HepG2 (cell line): ENCODE results near the gene APOA1. TPM values are rescaled to one million over a fixed set of nuclear protein-coding genes. Genes with fewer than 3 reads are reported as not detected.
A peak's percentile ranks its signal among the peaks of the same experiment; 100 is the strongest.

Source experiments
- ATAC-seq: fragments of 200-7000 bp; cut with Tn5 transposase; 3 replicates; pipeline ENCODE4 v1.9.1; 2020; ENCODE audit warnings: mild to moderate bottlenecking, moderate library complexity
- BruUV-seq: library from RNA; stranded (reverse); fragments of 400-500 nt; replicated peaks from 2 replicates; lab custom pipeline; 2021; lab: Mats Ljungman, UMichigan
- CTCF ChIA-PET: fragments of 300-600 bp; formaldehyde crosslinking; extraction: SDS; loops from one replicate; lab custom pipeline; 2021; ENCODE audit warnings: low total read pairs, inconsistent platforms, low intra/inter-chr PET ratio; lab: Yijun Ruan, JAX
- POLR2A ChIA-PET: fragments of 350-600 bp; sonication (Branson Sonifier 250); formaldehyde crosslinking; loops from one replicate; lab custom pipeline; 2020; ENCODE audit warnings: antibody characterized with exemption, inconsistent platforms; lab: Yijun Ruan, JAX
- DNase-seq: peaks from one replicate; pipeline ENCODE4 v3.0.0-alpha.2; 2015; ENCODE audit warnings: low spot score
- FAIRE-seq: peaks from 3 replicates; lab custom pipeline; 2011; peaks lifted over from hg19 to GRCh38; lab: Jason Lieb, UNC
- H2AFZ ChIP-seq: one replicate; pipeline ENCODE4 v1.6.1; 2011; ENCODE audit warnings: low read length, inconsistent platforms
- H3K27ac ChIP-seq: fragments of 300-600 bp; 3 replicates; pipeline ENCODE4 v1.8.0; 2011; ENCODE audit warnings: mixed run types, mild to moderate bottlenecking, mixed read lengths, low read length, inconsistent platforms; ENCODE audit not compliant: insufficient read depth; ENCODE audit errors: extremely low read length
- H3K27me3 ChIP-seq, 2 experiments: fragments of 200-600 bp in 1 of 2; 2 replicates in 1 of 2; 3 replicates in 1 of 2; pipeline versions ENCODE4 v1.6.0 to v1.8.0; 2011; ENCODE audit warnings: low read length in 2 of 2, mild to moderate bottlenecking in 2 of 2, moderate library complexity in 2 of 2, inconsistent platforms in 1 of 2; ENCODE audit not compliant: insufficient read depth in 2 of 2, control insufficient read depth in 1 of 2
- H3K36me3 ChIP-seq, 2 experiments: fragments of 200-600 bp in 1 of 2; replicated peaks in 1 of 2; 2 replicates in 1 of 2; 3 replicates in 1 of 2; pipeline versions ENCODE4 v1.5.1 to v1.8.0; 2011; ENCODE audit warnings: low read length in 2 of 2, inconsistent platforms in 1 of 2; ENCODE audit not compliant: insufficient read depth in 2 of 2, control insufficient read depth in 1 of 2
- H3K4me1 ChIP-seq: 2 replicates; pipeline ENCODE4 v1.5.1; 2012; ENCODE audit warnings: low read length, inconsistent platforms; ENCODE audit not compliant: insufficient read depth
- H3K4me2 ChIP-seq: 2 replicates; pipeline ENCODE4 v1.6.0; 2011; ENCODE audit warnings: low read depth, low read length, inconsistent platforms
- H3K4me3 ChIP-seq, 3 experiments: fragments of 200-600 bp in 1 of 3; sonication (generic), shearing (Covaris generic) in 1 of 3; replicated peaks in 1 of 3; 2 replicates each; pipeline ENCODE4 v1.5.1; 2011 to 2016; ENCODE audit warnings: low read length in 3 of 3, inconsistent platforms in 2 of 3, low read depth in 2 of 3, mild to moderate bottlenecking in 2 of 3, control low read depth in 1 of 3, mixed read lengths in 1 of 3; ENCODE audit not compliant: insufficient read depth in 1 of 3
- H3K79me2 ChIP-seq: one replicate; pipeline ENCODE4 v1.6.1; 2011; ENCODE audit warnings: low read length, inconsistent platforms; ENCODE audit not compliant: insufficient read depth
- H3K9ac ChIP-seq: 2 replicates; pipeline ENCODE4 v1.6.0; 2011; ENCODE audit warnings: mild to moderate bottlenecking, low read depth, low read length, inconsistent platforms; ENCODE audit not compliant: insufficient read depth
- H3K9me3 ChIP-seq: 2 replicates; pipeline ENCODE4 v1.5.1; 2012; ENCODE audit warnings: mild to moderate bottlenecking, low read length
- H4K20me1 ChIP-seq: 2 replicates; pipeline ENCODE4 v1.6.0; 2011; ENCODE audit warnings: inconsistent platforms, mild to moderate bottlenecking, low read length, moderate library complexity; ENCODE audit not compliant: insufficient read depth
- ARHGAP35 ChIP-seq: sonication (generic); formaldehyde crosslinking; IDR thresholded peaks from 2 replicates; pipeline ENCODE4 v1.9.0; 2022; ENCODE audit warnings: mild to moderate bottlenecking, inconsistent platforms, moderate library complexity, missing genetic modification reagents, borderline replicate concordance
- NR2C2 ChIP-seq: sonication (generic); formaldehyde crosslinking; IDR thresholded peaks from 2 replicates; pipeline ENCODE4 v1.4.0; 2020; ENCODE audit warnings: missing genetic modification reagents, mild to moderate bottlenecking, moderate library complexity, borderline replicate concordance
- PCBP1 ChIP-seq: fragments of 200-400 bp; formaldehyde crosslinking; IDR thresholded peaks from 2 replicates; pipeline ENCODE4 v1.6.1; 2017; ENCODE audit warnings: mild to moderate bottlenecking, low read depth, low read length, borderline replicate concordance
- RBM39 ChIP-seq: fragments of 200-400 bp; formaldehyde crosslinking; IDR thresholded peaks from one replicate; pipeline ENCODE4 v1.6.1; 2018; ENCODE audit warnings: antibody characterized with exemption, mild to moderate bottlenecking, low read depth, low read length; ENCODE audit not compliant: poor library complexity, severe bottlenecking
- SIX1 ChIP-seq: sonication (generic); formaldehyde crosslinking; IDR thresholded peaks from 2 replicates; pipeline ENCODE4 v1.4.0; 2020; ENCODE audit warnings: missing genetic modification reagents, borderline replicate concordance
- SRY ChIP-seq: sonication (generic); formaldehyde crosslinking; IDR thresholded peaks from 2 replicates; pipeline ENCODE4 v1.8.0; 2022; ENCODE audit warnings: mild to moderate bottlenecking, missing genetic modification reagents
- ZC3H13 ChIP-seq: sonication (generic); formaldehyde crosslinking; IDR thresholded peaks from 2 replicates; pipeline ENCODE4 v1.8.1; 2023; ENCODE audit warnings: mild to moderate bottlenecking, missing genetic modification reagents, moderate library complexity
- ZNF292 ChIP-seq: sonication (generic); formaldehyde crosslinking; IDR thresholded peaks from 2 replicates; pipeline ENCODE4 v1.8.1; 2022; ENCODE audit warnings: mild to moderate bottlenecking, low read depth, missing genetic modification reagents, borderline replicate concordance
- ZNF616 ChIP-seq: sonication (generic); formaldehyde crosslinking; IDR thresholded peaks from 2 replicates; pipeline ENCODE4 v1.5.0; 2020; ENCODE audit warnings: low read depth, mild to moderate bottlenecking, missing genetic modification reagents
- ZNF703 ChIP-seq: sonication (generic); formaldehyde crosslinking; IDR thresholded peaks from 2 replicates; pipeline ENCODE4 v1.5.1; 2020; ENCODE audit warnings: missing genetic modification reagents, mild to moderate bottlenecking, moderate library complexity, borderline replicate concordance
- WGBS: methylation state at CpG from one replicate; pipeline ENCODE4 v1.1.6; 2017; ENCODE audit warnings: low lambda C conversion rate; 5-methylcytosine and 5-hydroxymethylcytosine counted together
- in situ Hi-C: cut with HindIII; loops from 2 replicates; pipeline ENCODE4 v1.10.0; 2017; ENCODE audit warnings: low pct_unique_long_range_greater_than_20kb; ENCODE audit not compliant: extremely low pct_ligation_motif_present
- intact Hi-C: fragments of 100-400 bp; cut with micrococcal nuclease; formaldehyde crosslinking; loops from one replicate; pipeline ENCODE4 v1.10.0; 2022; ENCODE audit not compliant: unreplicated experiment
- polyA plus RNA-seq, 8 experiments: library from polyadenylated mRNA; depleted of rRNA in 3 of 8; stranded (reverse) in 7 of 8; unstranded in 1 of 8; fragments of >200 nt; fragmentation: Illumina TruSeq in 4 of 8; extraction: Trizol in 4 of 8; gene quantifications; 2 replicates each; pipeline versions ENCODE4 v1.2.1 to v1.2.3, GENCODE V29; 2011 to 2016; ENCODE audit warnings: low read depth in 4 of 8, missing spikeins in 1 of 8, mixed read lengths in 1 of 8; ENCODE audit not compliant: insufficient read depth in 1 of 8
- total RNA-seq, 5 experiments: library from RNA; depleted of rRNA; stranded (reverse); fragments of >200 nt; fragmentation: Illumina TruSeq; extraction: Trizol; gene quantifications; 2 replicates each; pipeline ENCODE4 v1.2.3, GENCODE V29; 2016; ENCODE audit warnings: low read depth in 1 of 5
- TF ChIP-seq, protein P1 (sequence below): sonication (generic); formaldehyde crosslinking; IDR thresholded peaks from 2 replicates; pipeline ENCODE4 v1.4.0; 2020; ENCODE audit warnings: missing genetic modification reagents, borderline replicate concordance
- TF ChIP-seq, protein P2 (sequence below): sonication (generic); formaldehyde crosslinking; IDR thresholded peaks from 2 replicates; pipeline ENCODE4 v1.4.0; 2020; ENCODE audit warnings: mild to moderate bottlenecking, missing genetic modification reagents
- TF ChIP-seq, protein P3 (sequence below): IDR thresholded peaks from 2 replicates; pipeline ENCODE4 v1.6.1; 2016; ENCODE audit warnings: mild to moderate bottlenecking
- TF ChIP-seq, protein P4 (sequence below): IDR thresholded peaks from 2 replicates; pipeline ENCODE4 v1.6.1; 2018; ENCODE audit warnings: missing genetic modification reagents, mild to moderate bottlenecking, missing compliant biosample characterization

APOA1 gene
- total and polyA plus RNA-seq, 2 of the 13 experiments (the other 11 are each of a cell fraction or from before 2014, with no cell fraction given), result 1,973 to 5,485 TPM

DNA sequence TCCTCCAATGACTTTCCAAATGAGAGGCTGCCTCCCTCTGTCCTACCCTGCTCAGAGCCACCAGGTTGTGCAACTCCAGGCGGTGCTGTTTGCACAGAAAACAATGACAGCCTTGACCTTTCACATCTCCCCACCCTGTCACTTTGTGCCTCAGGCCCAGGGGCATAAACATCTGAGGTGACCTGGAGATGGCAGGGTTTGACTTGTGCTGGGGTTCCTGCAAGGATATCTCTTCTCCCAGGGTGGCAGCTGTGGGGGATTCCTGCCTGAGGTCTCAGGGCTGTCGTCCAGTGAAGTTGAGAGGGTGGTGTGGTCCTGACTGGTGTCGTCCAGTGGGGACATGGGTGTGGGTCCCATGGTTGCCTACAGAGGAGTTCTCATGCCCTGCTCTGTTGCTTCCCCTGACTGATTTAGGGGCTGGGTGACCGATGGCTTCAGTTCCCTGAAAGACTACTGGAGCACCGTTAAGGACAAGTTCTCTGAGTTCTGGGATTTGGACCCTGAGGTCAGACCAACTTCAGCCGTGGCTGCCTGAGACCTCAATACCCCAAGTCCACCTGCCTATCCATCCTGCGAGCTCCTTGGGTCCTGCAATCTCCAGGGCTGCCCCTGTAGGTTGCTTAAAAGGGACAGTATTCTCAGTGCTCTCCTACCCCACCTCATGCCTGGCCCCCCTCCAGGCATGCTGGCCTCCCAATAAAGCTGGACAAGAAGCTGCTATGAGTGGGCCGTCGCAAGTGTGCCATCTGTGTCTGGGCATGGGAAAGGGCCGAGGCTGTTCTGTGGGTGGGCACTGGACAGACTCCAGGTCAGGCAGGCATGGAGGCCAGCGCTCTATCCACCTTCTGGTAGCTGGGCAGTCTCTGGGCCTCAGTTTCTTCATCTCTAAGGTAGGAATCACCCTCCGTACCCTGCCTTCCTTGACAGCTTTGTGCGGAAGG, 4.8 kb downstream of the APOA1 start (continued):
- TF ChIP-seq, protein P1, sequence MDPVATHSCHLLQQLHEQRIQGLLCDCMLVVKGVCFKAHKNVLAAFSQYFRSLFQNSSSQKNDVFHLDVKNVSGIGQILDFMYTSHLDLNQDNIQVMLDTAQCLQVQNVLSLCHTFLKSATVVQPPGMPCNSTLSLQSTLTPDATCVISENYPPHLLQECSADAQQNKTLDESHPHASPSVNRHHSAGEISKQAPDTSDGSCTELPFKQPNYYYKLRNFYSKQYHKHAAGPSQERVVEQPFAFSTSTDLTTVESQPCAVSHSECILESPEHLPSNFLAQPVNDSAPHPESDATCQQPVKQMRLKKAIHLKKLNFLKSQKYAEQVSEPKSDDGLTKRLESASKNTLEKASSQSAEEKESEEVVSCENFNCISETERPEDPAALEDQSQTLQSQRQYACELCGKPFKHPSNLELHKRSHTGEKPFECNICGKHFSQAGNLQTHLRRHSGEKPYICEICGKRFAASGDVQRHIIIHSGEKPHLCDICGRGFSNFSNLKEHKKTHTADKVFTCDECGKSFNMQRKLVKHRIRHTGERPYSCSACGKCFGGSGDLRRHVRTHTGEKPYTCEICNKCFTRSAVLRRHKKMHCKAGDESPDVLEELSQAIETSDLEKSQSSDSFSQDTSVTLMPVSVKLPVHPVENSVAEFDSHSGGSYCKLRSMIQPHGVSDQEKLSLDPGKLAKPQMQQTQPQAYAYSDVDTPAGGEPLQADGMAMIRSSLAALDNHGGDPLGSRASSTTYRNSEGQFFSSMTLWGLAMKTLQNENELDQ (CRISPR knock-in tag), result peak; percentile 40; the same call in 1 of the 2 replicates
- TF ChIP-seq ZC3H13 (CRISPR knock-in tag) (peak; percentile 87), ZNF292 (CRISPR knock-in tag) (peak; percentile 75; the same call in 1 of the 2 replicates), SRY (CRISPR knock-in tag) (peak; percentile 79; the same call in 1 of the 2 replicates)

DNA sequence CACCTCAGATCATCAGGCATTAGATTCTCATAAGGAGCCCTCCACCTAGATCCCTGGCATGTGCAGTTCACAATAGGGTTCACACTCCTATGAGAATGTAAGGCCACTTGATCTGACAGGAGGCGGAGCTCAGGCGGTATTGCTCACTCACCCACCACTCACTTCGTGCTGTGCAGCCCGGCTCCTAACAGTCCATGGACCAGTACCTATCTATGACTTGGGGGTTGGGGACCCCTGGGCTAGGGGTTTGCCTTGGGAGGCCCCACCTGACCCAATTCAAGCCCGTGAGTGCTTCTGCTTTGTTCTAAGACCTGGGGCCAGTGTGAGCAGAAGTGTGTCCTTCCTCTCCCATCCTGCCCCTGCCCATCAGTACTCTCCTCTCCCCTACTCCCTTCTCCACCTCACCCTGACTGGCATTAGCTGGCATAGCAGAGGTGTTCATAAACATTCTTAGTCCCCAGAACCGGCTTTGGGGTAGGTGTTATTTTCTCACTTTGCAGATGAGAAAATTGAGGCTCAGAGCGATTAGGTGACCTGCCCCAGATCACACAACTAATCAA, 5.6 kb downstream of the APOA1 start:
- 22% methylated on average over 7 of the region's 7 CpGs for WGBS
- Histone ChIP-seq H2AFZ (no peak overlapping the region), H3K4me2 (peak overlapping the region; percentile 79), H3K4me1 (peaks cover 93% of the 10 kb centered on the region), H3K27ac (peak overlapping the region; percentile 99), H4K20me1 (peaks cover 9% of the 10 kb centered on the region; the same call in 1 of the 2 replicates), H3K4me3 (peak overlapping the region in 1 of 3 experiments; percentile 62; a peak in 2 of 6 replicates), H3K9me3 (no peaks in the 10 kb centered on the region), H3K27me3 (no peaks in the 10 kb centered on the region), H3K36me3 (no peaks in the 10 kb centered on the region; a peak in 2 of 5 replicates), H3K79me2 (peaks cover 46% of the 10 kb centered on the region), H3K9ac (peak overlapping the region; percentile 64)
- no peak for FAIRE-seq
- POLR2A ChIA-PET, result interaction anchor here (0.6 to 18.4 kb wide), 11 partner anchors 8 to 313 kb away, joined by 3 to 1365 read pairs (median 4); partner anchors contain the start of genes APOA5, BUD13 and ZPR1
- BruUV-seq, result no TSS peak
- ATAC-seq, result peak; percentile 0; the same call in 1 of the 3 replicates
- intact Hi-C loops, result no loop called here
- in situ Hi-C loops, result no loop called here
- DNase-seq, result no peak
- CTCF ChIA-PET, result interaction anchor here (1.1 kb wide), 2 partner anchors 40 to 41 kb away, joined by 3 read pairs; partner anchors contain the start of gene APOA5
- TF ChIP-seq ZNF616 (CRISPR knock-in tag) (0 out of 2 replicates have a peak, but pooled peaks have one; percentile 42), SIX1 (CRISPR knock-in tag) (no peak), ARHGAP35 (no peak), RBM39 (no peak), ZNF703 (CRISPR knock-in tag) (0 out of 2 replicates have a peak, but pooled peaks have one; percentile 3), NR2C2 (CRISPR knock-in tag) (no peak), PCBP1 (no peak)
- TF ChIP-seq, protein P2, sequence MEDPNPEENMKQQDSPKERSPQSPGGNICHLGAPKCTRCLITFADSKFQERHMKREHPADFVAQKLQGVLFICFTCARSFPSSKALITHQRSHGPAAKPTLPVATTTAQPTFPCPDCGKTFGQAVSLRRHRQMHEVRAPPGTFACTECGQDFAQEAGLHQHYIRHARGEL (CRISPR knock-in tag), result no peak
- TF ChIP-seq, protein P3, sequence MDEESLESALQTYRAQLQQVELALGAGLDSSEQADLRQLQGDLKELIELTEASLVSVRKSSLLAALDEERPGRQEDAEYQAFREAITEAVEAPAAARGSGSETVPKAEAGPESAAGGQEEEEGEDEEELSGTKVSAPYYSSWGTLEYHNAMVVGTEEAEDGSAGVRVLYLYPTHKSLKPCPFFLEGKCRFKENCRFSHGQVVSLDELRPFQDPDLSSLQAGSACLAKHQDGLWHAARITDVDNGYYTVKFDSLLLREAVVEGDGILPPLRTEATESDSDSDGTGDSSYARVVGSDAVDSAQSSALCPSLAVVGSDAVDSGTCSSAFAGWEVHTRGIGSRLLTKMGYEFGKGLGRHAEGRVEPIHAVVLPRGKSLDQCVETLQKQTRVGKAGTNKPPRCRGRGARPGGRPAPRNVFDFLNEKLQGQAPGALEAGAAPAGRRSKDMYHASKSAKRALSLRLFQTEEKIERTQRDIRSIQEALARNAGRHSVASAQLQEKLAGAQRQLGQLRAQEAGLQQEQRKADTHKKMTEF, result no peak
- TF ChIP-seq, protein P4, sequence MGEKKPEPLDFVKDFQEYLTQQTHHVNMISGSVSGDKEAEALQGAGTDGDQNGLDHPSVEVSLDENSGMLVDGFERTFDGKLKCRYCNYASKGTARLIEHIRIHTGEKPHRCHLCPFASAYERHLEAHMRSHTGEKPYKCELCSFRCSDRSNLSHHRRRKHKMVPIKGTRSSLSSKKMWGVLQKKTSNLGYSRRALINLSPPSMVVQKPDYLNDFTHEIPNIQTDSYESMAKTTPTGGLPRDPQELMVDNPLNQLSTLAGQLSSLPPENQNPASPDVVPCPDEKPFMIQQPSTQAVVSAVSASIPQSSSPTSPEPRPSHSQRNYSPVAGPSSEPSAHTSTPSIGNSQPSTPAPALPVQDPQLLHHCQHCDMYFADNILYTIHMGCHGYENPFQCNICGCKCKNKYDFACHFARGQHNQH (CRISPR knock-in tag), result no peak
